Fibroblast of lung (primary cell): Measurements from ENCODE around the gene SLC38A6. TPM values are rescaled to one million over a fixed set of nuclear protein-coding genes. Genes with fewer than 3 reads are reported as not detected.

Experiments used
- DNase-seq, 2 donors: peaks; one replicate each; pipeline versions ENCODE4 v3.0.0 to v3.0.0-alpha.2; 2010; ENCODE audit warnings: low read depth in 2 of 2
- H2AFZ ChIP-seq: 2 replicates; pipeline ENCODE4 v1.5.1; 2012; ENCODE audit warnings: low read length, control low read depth, inconsistent platforms
- H3K27ac ChIP-seq: 2 replicates; pipeline ENCODE4 v1.5.1; 2011; ENCODE audit warnings: low read length, control low read depth; ENCODE audit not compliant: insufficient read depth
- H3K27me3 ChIP-seq: 2 replicates; pipeline ENCODE4 v1.5.1; 2011; ENCODE audit warnings: mild to moderate bottlenecking, low read length; ENCODE audit not compliant: control insufficient read depth, insufficient read depth
- H3K36me3 ChIP-seq: 2 replicates; pipeline ENCODE4 v1.5.1; 2011; ENCODE audit warnings: low read length; ENCODE audit not compliant: control insufficient read depth, insufficient read depth
- H3K4me1 ChIP-seq: 2 replicates; pipeline ENCODE4 v1.5.1; 2011; ENCODE audit warnings: low read length; ENCODE audit not compliant: control insufficient read depth, insufficient read depth; ENCODE audit errors: extremely low read depth
- H3K4me2 ChIP-seq: 2 replicates; pipeline ENCODE4 v1.5.1; 2011; ENCODE audit warnings: low read length, control low read depth; ENCODE audit not compliant: insufficient read depth; ENCODE audit errors: extremely low read depth
- H3K4me3 ChIP-seq, 4 experiments: fragments of 200-600 bp in 1 of 4; sonication (generic) in 1 of 4; replicated peaks in 1 of 4; 2 replicates each; pipeline ENCODE4 v1.5.1; 2011 to 2016; ENCODE audit warnings: low read length in 4 of 4, low read depth in 3 of 4, mild to moderate bottlenecking in 3 of 4, control low read depth in 2 of 4, inconsistent platforms in 1 of 4, mixed read lengths in 1 of 4; ENCODE audit not compliant: insufficient read depth in 1 of 4; ENCODE audit errors: control extremely low read depth in 1 of 4
- H3K79me2 ChIP-seq: 2 replicates; pipeline ENCODE4 v1.5.1; 2012; ENCODE audit warnings: mild to moderate bottlenecking, low read length, inconsistent platforms; ENCODE audit not compliant: control insufficient read depth, insufficient read depth
- H3K9ac ChIP-seq: 2 replicates; pipeline ENCODE4 v1.5.1; 2011; ENCODE audit warnings: mild to moderate bottlenecking, low read length, control low read depth; ENCODE audit not compliant: insufficient read depth
- H3K9me3 ChIP-seq: 2 replicates; pipeline ENCODE4 v1.5.1; 2012; ENCODE audit warnings: low read depth, low read length; ENCODE audit not compliant: control insufficient read depth, insufficient read depth
- H4K20me1 ChIP-seq: 2 replicates; pipeline ENCODE4 v1.5.1; 2011; ENCODE audit warnings: low read length; ENCODE audit not compliant: control insufficient read depth, insufficient read depth; ENCODE audit errors: extremely low read depth
- CTCF ChIP-seq, 2 donors: IDR thresholded peaks in 1 of 2; conservative IDR thresholded peaks in 1 of 2; 1 replicate in 1 of 2; 2 replicates in 1 of 2; pipeline ENCODE4 v1.5.1; 2011 to 2012; ENCODE audit warnings: low read length in 2 of 2, control low read depth in 1 of 2, inconsistent platforms in 1 of 2, low read depth in 1 of 2, mild to moderate bottlenecking in 1 of 2
- EZH2 ChIP-seq: IDR thresholded peaks from 2 replicates; pipeline ENCODE4 v1.5.1; 2012; ENCODE audit warnings: low read length, control low read depth, mild to moderate bottlenecking; ENCODE audit errors: missing control alignments
- polyA plus RNA-seq, 2 donors: library from polyadenylated mRNA; depleted of rRNA in 1 of 2; stranded (reverse) in 1 of 2; unstranded in 1 of 2; fragments of >200 nt; gene quantifications; 2 replicates each; pipeline ENCODE4 v1.2.1, GENCODE V29; 2011 to 2012; ENCODE audit warnings: missing spikeins in 1 of 2
- total RNA-seq: library from RNA; depleted of rRNA; stranded (reverse); fragments of >200 nt; gene quantifications from 2 replicates; pipeline ENCODE4 v1.2.1, GENCODE V29; 2014

Gene SLC38A6
- total and polyA plus RNA-seq, 2 donors (not counting 1 experiment from before 2014, with no cell fraction given), result 39.8 to 93.3 TPM

- no peaks in the 10 kb centered on the region for H3K36me3 ChIP-seq
- H3K9ac ChIP-seq, result no peak overlapping the region
- no peaks in the 10 kb centered on the region for H3K79me2 ChIP-seq
- H3K9me3 ChIP-seq, result no peaks in the 10 kb centered on the region
- no peaks in the 10 kb centered on the region for H4K20me1 ChIP-seq
- H3K4me2 ChIP-seq, result no peak overlapping the region
- DNase-seq, result peak in 1 of 2 donors; percentile 49
- H3K27ac ChIP-seq, result no peak overlapping the region
- no peaks in the 10 kb centered on the region for H3K27me3 ChIP-seq
- H3K4me1 ChIP-seq, result no peaks in the 10 kb centered on the region
- no peak overlapping the region for H3K4me3 ChIP-seq
- TF ChIP-seq CTCF (conservative IDR thresholded peaks at IDR 0.05 in 1 of 2, IDR thresholded peaks at IDR 0.05 in 1 of 2; ENCODE audit: low read depth in 1 of 2, low read length in 2 of 2) (no peak), EZH2 (no peak)
- H2AFZ ChIP-seq, result no peak overlapping the region
These were observed 97.1 kb downstream of the SLC38A6 start for GRCh38 chr14:61077951-61078720.

GRCh38 chr14:61080591-61081010, 99.6 kb downstream of the SLC38A6 start:
- Histone ChIP-seq H2AFZ (no peak overlapping the region), H3K36me3 (no peaks in the 10 kb centered on the region), H3K4me3 (no peak overlapping the region), H3K9me3 (no peaks in the 10 kb centered on the region), H3K27me3 (no peaks in the 10 kb centered on the region), H3K9ac (no peak overlapping the region), H3K79me2 (no peaks in the 10 kb centered on the region), H4K20me1 (no peaks in the 10 kb centered on the region), H3K4me2 (no peak overlapping the region), H3K4me1 (no peaks in the 10 kb centered on the region), H3K27ac (peak overlapping the region; percentile 20)
- peak; percentile 80 to 92 for DNase-seq
- TF ChIP-seq EZH2, result no peak
- TF ChIP-seq CTCF (conservative IDR thresholded peaks at IDR 0.05 in 1 of 2, IDR thresholded peaks at IDR 0.05 in 1 of 2; ENCODE audit: low read depth in 1 of 2, low read length in 2 of 2), result no peak

- Histone ChIP-seq H2AFZ (no peak overlapping the region), H3K9ac (no peak overlapping the region), H3K4me2 (no peak overlapping the region), H4K20me1 (no peaks in the 10 kb centered on the region), H3K79me2 (no peaks in the 10 kb centered on the region), H3K27ac (no peak overlapping the region), H3K9me3 (no peaks in the 10 kb centered on the region), H3K4me3 (no peak overlapping the region), H3K4me1 (no peaks in the 10 kb centered on the region), H3K36me3 (no peaks in the 10 kb centered on the region), H3K27me3 (no peaks in the 10 kb centered on the region)
- DNase-seq, result no peak
- TF ChIP-seq EZH2, result no peak
- no peak for TF ChIP-seq CTCF (conservative IDR thresholded peaks at IDR 0.05 in 1 of 2, IDR thresholded peaks at IDR 0.05 in 1 of 2; ENCODE audit: low read depth in 1 of 2, low read length in 2 of 2)
These were observed 107.0 kb downstream of the SLC38A6 start for GRCh38 chr14:61088081-61088480.
